Muscle of back (tissue), 11 donors: ENCODE measurements around the gene PRSS53. TPM values are rescaled to one million over a fixed set of nuclear protein-coding genes. Genes with fewer than 3 reads are reported as not detected.

Source experiments
- DNase-seq, 3 donors: peaks; one replicate each; pipeline versions ENCODE4 v3.0.0 to v3.0.0-alpha.2; 2013
- polyA plus RNA-seq, 10 donors: library from polyadenylated mRNA; unstranded; fragments of 120-200 nt; gene quantifications; one replicate each; pipeline ENCODE4 v1.2.1, GENCODE V29; 2013; ENCODE audit not compliant: insufficient read length in 10 of 10

PRSS53 gene
- polyA plus RNA-seq, 10 donors: 1.7 to 4.6 (median 3.3) TPM

DNA sequence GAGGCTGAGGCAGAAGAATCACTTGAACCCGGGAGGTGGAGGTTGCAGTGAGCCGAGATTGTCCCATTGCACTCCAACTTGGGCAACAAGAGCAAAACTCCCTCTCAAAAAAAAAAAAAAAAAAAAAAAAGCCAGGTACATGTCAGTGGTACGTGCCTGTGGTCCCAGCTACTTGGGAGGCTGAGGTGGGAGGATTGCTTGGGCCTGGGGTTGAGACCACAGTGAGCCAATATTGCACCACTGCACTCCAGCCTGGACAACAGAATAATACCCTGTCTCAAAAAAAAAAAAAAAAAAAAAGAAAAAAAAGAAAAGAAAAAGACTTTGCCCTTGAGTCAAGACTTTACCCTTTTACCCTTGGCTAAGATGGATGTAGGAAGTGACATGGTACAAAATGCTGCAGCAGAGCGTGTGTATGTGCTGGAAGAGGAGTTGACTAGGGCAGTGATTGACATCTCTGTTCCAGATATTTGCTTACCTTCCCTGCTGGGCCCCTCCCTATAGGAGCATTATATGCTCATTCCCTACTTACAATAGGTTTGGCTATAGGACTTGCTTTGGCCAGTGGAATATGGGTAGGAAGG, 44.8 kb downstream of the PRSS53 start:
- DNase-seq: no peak

DNA sequence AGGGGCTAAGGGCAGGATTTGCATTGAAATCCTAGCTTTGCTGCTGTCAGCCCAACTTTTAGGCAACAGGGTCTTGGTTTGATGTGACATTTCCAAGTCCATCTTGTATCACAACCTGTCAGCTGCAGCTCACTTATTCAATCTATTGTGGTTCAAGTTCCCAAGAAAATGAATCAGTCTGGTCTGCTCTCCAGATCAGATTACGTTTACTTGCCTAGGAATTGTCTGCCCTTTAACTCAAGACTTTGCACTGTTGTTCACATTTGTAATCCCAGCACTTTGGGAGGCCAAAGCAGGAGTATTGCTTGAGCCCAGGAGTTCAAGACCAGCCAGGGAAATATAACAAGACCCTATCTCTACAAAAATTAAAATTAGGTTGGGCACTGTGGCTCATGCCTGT, 45.4 kb downstream of the PRSS53 start:
- DNase-seq: no peak

GRCh38 chr16:31042866-31043265, 45.9 kb downstream of the PRSS53 start:
- DNase-seq: no peak

DNA sequence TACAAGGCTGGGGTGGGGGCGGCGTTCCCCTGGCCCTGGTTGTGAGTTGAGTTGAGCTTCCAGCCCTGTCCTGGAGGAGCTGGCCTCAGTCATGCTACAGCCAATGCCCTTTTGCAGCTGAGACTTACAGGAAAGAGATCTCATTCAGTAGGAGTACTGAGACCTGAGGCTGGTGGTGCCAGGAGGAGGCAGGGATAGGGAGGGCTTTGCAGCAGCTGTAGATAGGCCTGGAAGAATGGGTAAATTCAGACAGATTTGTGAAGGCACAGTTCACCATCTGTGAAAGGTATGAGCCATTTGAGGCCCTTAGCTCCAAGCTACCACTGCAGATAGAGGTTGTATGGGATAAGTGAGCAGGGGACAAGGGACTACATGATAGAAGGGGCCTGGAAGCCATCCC, 49.8 kb downstream of the PRSS53 start:
- DNase-seq: no peak

DNA sequence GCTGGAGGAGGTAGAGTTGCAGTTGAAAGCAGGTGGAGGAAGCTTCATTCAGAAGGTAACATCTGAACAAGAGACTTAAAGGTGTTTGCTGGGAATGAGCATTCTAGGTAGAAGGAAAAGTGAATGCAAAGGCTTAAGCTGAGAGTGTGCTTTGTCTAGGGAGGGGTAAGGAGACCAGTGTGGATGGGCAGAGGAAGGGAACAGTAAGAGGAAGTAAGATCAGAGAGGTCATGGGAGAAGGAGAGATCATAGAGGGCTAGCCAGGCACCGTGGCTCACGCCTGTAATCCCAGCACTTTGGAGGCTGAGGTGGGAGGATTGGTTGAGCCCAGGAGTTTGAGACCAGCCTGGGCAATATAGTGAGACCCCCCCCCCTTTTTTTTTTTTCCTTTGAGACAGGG, 52.1 kb downstream of the PRSS53 start:
- DNase-seq: no peak

GRCh38 chr16:31033709-31034492, 54.8 kb downstream of the PRSS53 start:
- peak; percentile 84 to 95 (median 92) for DNase-seq

Other genes starting within 250 kb of the PRSS53 start
- 10 to 100 TPM; 24.4 to 41.4 (median 29.9) TPM for gene BCL7C, start 194.9 kb downstream of the PRSS53 start, polyA plus RNA-seq
- 10 to 100 TPM in 5 of 10 donors, 1 to 10 TPM in 5; 7.7 to 13.1 (median 10.6) TPM for gene CTF1, start 192.3 kb downstream of the PRSS53 start, polyA plus RNA-seq
- gene FBXL19, start 165.4 kb downstream of the PRSS53 start, polyA plus RNA-seq: 10 to 100 TPM in 1 of 10 donors, 1 to 10 TPM in 9; 5.6 to 12.1 (median 8.1) TPM
- 10 to 100 TPM in 7 of 10 donors, 1 to 10 TPM in 3; 7.5 to 12.6 (median 10.3) TPM for gene ORAI3, start 139.9 kb downstream of the PRSS53 start, polyA plus RNA-seq
- gene SETD1A, start 131.2 kb downstream of the PRSS53 start, polyA plus RNA-seq: 10 to 100 TPM in 9 of 10 donors, 1 to 10 TPM in 1; 9.5 to 15.9 (median 11.3) TPM
- gene HSD3B7, start 103.7 kb downstream of the PRSS53 start, polyA plus RNA-seq: 10 to 100 TPM in 3 of 10 donors, 1 to 10 TPM in 7; 7.1 to 13.8 (median 9.8) TPM
- gene STX1B, start 78.3 kb downstream of the PRSS53 start, polyA plus RNA-seq: 1 to 10 TPM in 8 of 10 donors, under 1 TPM in 2; 0.68 to 3.9 (median 1.5) TPM
- 10 to 100 TPM; 34.0 to 44.6 (median 38.1) TPM for gene STX4, start 55.4 kb downstream of the PRSS53 start, polyA plus RNA-seq
- 10 to 100 TPM in 2 of 10 donors, 1 to 10 TPM in 8; 5.8 to 11.0 (median 9.0) TPM for gene ZNF668, start 14.7 kb downstream of the PRSS53 start, polyA plus RNA-seq
- gene ZNF646, start 14.5 kb downstream of the PRSS53 start, polyA plus RNA-seq: 10 to 100 TPM in 1 of 10 donors, 1 to 10 TPM in 9; 6.8 to 10.1 (median 8.4) TPM
- gene VKORC1, start 5.9 kb upstream of the PRSS53 start, polyA plus RNA-seq: 10 to 100 TPM; 51.1 to 68.1 (median 58.2) TPM
- 10 to 100 TPM; 19.7 to 29.9 (median 25.3) TPM for gene BCKDK, start 19.4 kb upstream of the PRSS53 start, polyA plus RNA-seq
- 10 to 100 TPM; 38.8 to 57.3 (median 45.3) TPM for gene KAT8, start 28.7 kb upstream of the PRSS53 start, polyA plus RNA-seq
- 1 to 10 TPM in 2 of 10 donors, under 1 TPM in 6, not detected in 2; 0.11 to 4.2 (median 0.25) TPM for gene PRSS8, start 46.8 kb upstream of the PRSS53 start, polyA plus RNA-seq
- 1 to 10 TPM; 1.1 to 2.8 (median 1.8) TPM for gene PRSS36, start 61.1 kb upstream of the PRSS53 start, polyA plus RNA-seq
- 100 to 1,000 TPM; 310 to 492 (median 406) TPM for gene FUS, start 91.2 kb upstream of the PRSS53 start, polyA plus RNA-seq
- 10 to 100 TPM in 1 of 10 donors, 1 to 10 TPM in 9; 3.3 to 14.0 (median 7.3) TPM for gene PYCARD, start 113.8 kb upstream of the PRSS53 start, polyA plus RNA-seq
- 10 to 100 TPM; 36.2 to 79.4 (median 64.6) TPM for gene TRIM72, start 125.2 kb upstream of the PRSS53 start, polyA plus RNA-seq
- gene PYDC1, start 128.2 kb upstream of the PRSS53 start, polyA plus RNA-seq: 1 to 10 TPM in 5 of 10 donors, under 1 TPM in 5; 0.48 to 3.0 (median 0.98) TPM
- gene ITGAM, start 171.0 kb upstream of the PRSS53 start, polyA plus RNA-seq: 1 to 10 TPM; 3.0 to 4.9 (median 3.9) TPM